GM12891 (cell line): ENCODE measurements around the gene PRMT5.
A peak's percentile ranks its signal among the peaks of the same experiment; 100 is the strongest.

ENCODE experiments used
- PAX5 ChIP-seq: IDR thresholded peaks from 2 replicates; pipeline ENCODE4 v1.6.1; 2011; ENCODE audit warnings: low read length, moderate library complexity, mild to moderate bottlenecking; ENCODE audit not compliant: insufficient read depth, severe bottlenecking
- POLR2A ChIP-seq: IDR thresholded peaks from 2 replicates; pipeline ENCODE4 v1.6.1; 2011; ENCODE audit warnings: low read depth, low read length, control low read depth
- POLR2AphosphoS5 ChIP-seq: IDR thresholded peaks from 2 replicates; pipeline ENCODE4 v1.6.1; 2011; ENCODE audit warnings: low read depth, low read length, control low read depth
- POU2F2 ChIP-seq: IDR thresholded peaks from 2 replicates; pipeline ENCODE4 v1.6.1; 2011; ENCODE audit warnings: low read depth, mild to moderate bottlenecking, control low read depth, low read length, moderate library complexity
- SPI1 ChIP-seq: IDR thresholded peaks from 2 replicates; pipeline ENCODE4 v1.6.1; 2011; ENCODE audit warnings: low read depth, low read length, control low read depth
- TAF1 ChIP-seq: IDR thresholded peaks from 2 replicates; pipeline ENCODE4 v1.6.1; 2011; ENCODE audit warnings: low read depth, low read length, control low read depth

GRCh38 chr14:22898302-22899090 lies 30.7 kb downstream of the PRMT5 start:
- TF ChIP-seq TAF1 (no peak), POLR2AphosphoS5 (no peak), POLR2A (peak; percentile 15; the same call in 1 of the 2 replicates), SPI1 (no peak), POU2F2 (no peak), PAX5 (no peak)
